GM21825 (cell line): ENCODE results near the gene PKP4.
"Not testable (repeated sequence)": the region's sequence is repeated elsewhere in the genome, so short reads cannot be mapped to it uniquely, and the experiment has no call there.

Experiments used
- ATAC-seq: cut with Tn5 transposase; IDR thresholded peaks from one replicate; pipeline ENCODE4 v1.9.1; 2021; ENCODE audit warnings: mild to moderate bottlenecking, moderate library complexity; ENCODE audit not compliant: unreplicated experiment

Gene PKP4

DNA sequence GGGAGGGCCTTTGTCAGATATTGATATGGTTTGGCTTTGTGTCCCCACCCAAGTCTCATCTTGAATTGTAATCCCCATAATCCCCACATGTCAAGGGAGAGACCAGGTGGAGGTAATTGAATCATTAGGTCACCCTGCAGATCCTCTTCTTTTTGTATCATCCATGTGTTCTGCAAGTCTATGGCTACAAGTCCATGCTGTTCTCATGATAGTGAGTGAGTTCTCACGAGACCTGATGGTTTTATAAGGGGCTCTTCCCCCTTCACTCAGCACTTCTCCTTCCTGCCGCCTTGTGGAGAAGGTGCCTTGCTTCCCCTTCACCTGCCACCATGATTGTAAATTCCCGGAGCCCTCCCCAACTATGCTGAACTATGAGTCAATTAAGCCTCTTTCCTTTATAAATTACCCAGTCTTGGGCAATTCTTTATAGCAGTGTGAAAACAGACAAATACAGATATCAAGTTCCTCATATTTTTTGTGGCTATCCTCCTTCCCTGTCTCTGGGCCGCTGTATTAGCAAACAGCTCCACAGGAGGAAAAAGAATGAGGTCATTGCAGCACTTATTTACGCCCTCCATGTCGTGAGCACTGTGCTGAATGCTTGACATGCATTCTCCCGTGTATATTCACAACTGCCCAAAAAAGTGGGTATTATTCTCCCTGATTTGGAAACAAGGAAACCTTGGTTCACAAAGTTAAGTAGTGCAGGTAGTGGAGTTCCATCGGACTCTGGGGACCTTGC lies 248.1 kb downstream of the PKP4 start:
- ATAC-seq = not testable (repeated sequence)

DNA sequence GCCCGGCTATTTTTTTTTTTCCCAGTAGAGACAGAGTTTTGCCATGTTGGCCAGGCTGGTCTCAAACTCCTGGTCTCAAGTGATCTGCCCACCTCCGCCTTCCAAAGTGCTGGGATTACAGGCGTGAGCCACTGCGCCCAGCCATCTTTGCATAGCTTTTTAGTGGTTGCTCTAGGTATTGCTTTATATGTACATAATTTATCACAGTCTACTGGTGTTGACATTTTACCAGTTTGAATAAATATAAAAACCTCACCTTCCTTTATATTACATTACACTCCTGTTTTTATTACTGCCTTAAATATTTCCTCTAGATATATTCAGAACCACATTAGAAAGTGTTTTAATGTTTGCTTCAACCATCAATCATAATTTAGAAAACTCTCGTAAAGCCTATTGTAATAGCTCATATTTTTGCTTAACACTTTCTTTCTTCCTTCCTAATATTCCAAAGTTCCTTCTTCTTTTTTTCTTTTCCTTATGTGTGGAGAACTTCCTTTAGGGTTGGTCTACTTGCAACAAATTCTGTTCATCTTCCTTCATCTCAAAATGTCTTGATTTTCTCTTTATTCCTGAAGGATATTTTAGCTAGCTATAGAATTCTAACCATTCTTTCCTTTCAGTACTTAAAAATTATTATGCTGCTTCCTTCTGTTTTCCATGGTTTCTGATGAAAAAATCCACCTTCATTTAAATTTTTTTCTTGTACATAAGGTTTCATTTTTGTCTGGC lies 256.2 kb downstream of the PKP4 start:
- ATAC-seq = no peak

DNA sequence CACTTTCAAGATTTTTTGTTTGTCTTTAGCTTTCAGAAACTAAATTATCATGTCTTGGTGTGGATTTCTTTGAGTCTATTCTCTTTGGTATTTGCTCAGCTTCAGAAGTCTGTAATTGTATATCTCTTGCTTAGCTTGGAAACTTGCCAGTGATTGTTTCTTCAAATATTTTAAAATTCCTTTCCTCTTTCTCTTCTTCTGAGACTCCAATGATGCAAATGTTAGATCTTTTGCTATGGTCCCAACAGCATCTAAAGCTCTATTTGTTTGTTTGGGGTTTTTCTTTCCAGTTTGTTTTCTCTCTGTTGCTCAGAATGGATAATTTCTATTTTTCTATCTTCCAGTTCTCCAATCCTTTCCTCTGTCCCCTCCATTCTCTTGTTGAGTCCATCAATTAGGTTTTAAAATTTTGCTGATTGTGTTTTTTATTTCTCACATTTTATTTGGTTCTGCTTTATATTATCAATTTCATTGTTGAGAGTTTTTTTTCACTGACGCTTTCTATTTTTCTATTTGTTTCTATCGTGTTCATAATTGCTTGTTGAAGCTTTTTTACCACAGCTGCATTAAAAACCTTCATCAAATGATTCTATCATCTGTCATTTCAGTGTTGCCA lies 256.9 kb downstream of the PKP4 start:
- ATAC-seq = no peak

DNA sequence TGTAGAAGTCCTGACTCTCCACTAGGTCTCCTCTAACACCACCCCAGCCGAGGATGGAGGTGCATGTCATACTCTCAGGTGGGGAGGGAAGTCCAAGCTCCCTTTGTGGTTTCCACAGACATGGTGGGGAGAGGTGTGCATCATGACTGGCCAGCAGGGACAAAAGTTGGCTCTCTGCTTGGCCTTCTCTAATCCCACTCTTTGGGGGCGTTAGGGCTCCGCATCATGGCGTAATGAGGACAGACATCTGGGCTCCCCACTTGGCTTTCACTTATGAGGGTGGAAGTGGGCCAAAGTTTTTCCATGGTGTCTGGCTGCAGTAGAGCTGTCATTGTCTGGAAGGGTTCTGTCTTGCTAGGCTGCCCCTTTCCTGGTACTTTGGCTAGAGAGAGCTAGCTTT lies 257.7 kb downstream of the PKP4 start:
- ATAC-seq = no peak

DNA sequence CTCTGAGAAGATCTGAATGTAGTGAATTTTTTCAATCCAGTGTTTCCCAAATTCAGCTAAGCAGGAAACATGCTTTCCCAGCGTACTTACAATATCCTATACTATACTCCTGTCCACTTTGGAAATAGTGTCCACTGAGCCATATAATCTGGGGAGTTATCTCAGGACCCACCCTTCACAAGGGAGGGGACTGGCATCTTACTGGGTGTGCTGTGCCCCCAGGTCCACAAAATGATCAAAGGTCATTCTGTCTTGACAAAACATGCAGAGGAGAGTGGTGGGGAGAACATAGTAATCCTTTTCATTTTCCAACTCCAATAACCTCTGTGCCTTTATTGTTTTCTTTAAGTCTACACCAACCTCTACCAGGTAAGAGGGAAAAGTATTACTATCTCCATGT lies 258.6 kb downstream of the PKP4 start:
- ATAC-seq = no peak

DNA sequence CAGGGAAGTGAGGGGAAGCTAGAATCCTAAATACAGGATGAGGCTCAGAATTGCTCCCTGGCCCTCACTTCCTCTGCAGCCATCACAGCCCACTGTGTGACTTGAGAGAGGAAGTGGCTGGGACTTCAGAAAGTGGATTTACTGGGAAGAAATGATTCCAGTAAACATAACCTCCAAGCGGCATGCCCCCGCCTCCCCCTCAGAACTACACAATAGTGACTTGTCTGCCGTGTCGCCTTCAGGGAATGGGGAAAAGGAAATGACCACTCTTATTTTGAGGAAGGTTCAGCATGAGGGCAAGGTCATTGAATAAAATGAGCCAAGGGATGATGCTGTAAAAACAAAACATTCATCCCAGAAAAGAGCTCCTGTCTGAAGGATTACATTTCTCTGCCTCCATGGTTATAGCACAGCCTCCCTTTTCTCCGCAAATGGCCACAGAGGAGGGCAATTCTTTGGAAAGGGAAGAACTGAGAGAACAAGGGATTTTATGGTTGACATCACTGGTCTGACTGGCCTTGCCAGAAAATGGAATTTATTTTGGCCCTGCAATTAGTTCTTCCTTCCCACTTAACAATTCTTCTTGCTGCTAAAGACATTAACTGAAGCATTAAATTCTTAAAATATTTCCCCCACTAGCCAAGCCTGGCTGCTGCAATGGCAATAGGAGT lies 259.5 kb downstream of the PKP4 start:
- ATAC-seq = no peak

DNA sequence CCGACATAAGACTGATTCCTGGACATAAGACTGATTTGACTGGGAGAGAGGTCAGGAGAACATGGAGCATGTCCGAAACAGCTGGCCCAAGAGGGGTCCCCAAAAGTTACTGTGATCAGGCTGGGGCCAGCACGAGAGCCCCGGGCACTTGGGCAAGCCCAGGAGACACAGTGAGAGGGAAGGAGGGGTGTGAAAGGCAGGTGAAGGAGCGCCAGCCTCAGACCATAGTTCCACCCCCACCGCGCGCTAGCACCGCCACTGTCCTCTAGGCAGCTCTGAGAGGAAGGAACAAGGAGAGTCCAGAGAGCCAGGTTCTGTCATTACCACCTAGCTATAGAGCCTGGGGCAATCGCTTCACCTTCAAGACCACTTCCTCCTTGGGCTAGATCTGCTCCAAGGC lies 260.2 kb downstream of the PKP4 start:
- no peak for ATAC-seq

DNA sequence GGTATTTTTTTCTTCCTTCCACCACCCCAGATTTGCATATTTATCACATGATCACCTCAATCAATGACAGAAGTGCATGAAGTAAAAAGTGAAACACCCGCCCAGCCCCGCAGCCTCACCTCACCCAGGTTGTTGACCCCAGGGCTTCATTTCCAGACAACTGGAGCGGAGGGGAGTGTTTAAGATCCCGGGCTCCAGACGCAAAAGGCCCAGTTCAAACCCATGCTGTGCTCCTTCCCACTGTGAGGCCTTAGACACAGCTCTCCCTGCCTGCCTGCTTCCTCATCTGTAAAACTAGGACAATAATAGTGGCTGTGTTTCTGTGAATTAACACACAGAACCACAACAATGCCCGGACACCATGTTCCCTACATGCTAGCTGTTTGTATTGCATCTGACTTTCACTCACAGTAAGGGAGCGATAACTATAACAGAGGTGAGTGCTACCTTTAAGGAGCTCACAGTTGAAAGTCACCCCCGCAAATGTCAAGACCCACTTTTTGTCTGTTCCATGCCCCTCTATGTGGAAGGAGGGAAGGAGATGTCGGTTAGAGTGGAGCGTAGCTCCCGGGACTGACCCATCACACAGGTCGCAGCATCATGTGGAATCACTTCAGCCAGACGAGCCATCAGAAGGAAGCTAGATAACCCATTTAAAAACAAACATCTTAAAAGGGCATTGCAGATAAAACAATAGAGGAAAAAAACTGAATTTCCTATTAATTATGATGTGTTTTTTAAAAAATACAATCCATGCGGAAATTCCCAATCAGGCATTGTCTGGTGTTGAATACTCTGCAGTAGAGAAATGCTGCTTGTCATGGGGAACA lies 260.8 kb downstream of the PKP4 start:
- no peak for ATAC-seq

DNA sequence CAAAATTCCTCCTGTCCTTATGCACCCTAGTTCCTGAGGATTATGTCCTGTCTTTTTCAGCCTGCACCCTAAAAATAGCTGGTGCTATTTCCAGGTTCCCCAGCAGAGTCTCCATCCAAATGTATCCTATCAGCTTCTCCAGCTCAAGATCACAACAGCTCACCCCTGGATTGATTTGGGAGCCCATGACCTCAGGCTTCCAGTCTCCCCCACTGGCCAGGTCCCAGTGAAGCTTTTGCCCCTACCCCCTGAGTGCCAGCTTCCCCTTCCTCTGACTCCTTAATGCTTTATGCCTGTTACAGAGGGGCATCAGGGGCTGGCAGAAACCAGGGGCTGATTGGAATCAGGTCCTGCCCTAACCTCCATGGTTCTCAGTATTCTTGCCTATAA lies 261.4 kb downstream of the PKP4 start:
- ATAC-seq = no peak

DNA sequence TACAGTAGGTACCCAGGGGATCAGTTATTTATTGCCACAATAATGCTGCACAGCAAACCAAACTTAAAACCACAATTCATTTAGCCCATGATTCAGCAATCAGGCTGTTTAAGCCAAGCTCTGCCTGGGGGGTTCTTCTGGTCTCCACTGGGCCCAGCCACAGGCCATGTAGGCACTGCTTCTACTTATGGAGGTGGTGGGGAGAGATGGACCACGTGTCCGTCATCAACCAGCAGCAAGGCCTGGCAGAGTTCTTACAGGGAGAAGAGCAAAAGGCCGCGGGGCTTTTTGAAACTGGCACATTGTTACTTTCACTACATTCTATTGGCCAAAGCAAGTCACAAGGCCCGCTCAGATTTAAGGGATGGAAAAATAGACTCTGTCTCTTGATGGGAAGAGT lies 262.1 kb downstream of the PKP4 start:
- ATAC-seq = no peak

DNA sequence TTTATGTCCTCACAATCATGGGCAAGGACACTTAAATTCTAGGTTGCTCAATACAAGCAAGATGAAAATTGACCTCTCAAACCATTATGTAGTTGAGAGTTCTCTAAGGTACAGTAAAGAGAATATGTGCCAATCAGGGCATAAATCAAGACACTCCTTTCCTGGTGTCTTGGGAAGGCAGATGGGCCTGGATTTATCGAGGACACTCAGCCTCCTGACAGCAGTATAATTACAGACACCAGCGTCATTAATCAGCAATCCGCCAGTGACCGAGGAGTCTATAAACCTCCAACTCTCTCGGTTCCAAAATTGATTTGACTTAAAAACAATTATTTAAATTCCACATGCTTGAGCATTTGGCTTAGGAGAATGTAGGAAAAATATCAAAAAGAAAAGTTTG lies 262.7 kb downstream of the PKP4 start:
- ATAC-seq = no peak

DNA sequence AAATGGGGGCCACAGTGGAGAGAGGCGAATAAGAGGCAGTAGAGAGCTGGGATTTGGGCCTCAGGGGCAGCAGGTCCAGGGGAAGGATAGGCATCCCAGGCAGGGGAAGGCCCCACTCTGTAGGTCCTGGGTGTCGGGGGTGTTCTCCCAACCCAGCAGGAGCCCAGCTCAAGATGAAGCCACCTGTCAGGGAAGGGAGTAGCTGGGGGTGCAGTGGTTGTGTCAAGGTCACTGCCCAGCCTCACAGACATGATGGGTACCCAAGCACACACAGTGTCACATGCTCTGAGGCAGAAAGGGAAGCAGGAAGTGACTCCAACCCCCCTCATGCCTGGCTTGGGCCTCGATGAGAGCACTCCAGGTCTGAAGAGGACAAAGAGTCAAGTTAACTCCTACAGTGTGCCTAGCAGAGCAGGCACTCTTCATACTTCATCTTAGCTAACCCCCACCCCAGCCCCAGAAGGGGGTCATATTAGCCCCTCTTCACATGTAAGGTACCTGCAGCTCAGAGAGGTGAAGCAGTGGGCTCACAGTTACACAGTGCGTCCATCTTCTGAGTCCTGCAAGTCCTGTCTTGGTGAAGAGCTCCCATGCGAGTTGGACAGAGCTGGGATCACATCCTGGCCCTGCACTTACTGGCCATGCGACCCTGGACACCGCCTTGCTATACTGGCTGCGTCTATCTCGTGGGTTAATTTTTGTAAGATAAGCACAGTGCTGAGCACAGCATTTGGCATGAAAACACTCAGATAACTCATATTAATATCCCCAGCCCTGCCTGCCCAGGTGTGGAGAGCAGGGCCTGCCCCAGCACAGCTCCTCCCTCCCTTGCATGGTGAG lies 265.7 kb downstream of the PKP4 start:
- ATAC-seq = no peak

DNA sequence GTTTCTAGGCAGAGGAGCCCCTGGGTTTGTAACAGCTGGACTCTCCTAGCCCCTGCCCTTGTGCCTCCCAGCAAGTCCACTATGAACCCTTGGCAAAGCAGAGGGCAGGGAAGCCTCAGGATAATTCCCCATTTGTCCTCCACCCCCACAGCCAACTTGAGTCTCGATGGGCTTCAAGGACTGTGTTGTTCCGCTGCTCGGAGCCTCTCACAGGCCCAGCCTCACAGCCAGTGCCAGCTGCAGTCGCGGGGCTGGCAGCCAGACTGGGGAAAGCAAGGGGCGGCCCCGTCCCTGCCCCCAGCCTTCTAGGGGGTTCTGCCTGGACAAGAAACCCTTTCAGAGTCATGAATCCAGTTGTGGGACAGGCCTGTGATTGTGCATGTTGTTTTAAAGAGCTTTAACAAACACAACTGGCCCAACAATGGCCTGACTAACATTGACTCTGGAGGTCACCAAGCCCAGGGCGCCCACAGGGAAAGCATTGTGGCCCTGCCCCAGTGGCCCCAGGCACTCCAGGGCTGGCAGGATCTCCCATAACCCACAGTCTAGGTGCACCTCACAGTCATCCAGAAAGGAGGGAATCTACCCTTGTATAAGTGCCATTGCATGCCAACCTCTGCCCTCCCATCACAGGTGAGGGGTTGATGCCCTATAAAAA lies 266.6 kb downstream of the PKP4 start:
- ATAC-seq = no peak

DNA sequence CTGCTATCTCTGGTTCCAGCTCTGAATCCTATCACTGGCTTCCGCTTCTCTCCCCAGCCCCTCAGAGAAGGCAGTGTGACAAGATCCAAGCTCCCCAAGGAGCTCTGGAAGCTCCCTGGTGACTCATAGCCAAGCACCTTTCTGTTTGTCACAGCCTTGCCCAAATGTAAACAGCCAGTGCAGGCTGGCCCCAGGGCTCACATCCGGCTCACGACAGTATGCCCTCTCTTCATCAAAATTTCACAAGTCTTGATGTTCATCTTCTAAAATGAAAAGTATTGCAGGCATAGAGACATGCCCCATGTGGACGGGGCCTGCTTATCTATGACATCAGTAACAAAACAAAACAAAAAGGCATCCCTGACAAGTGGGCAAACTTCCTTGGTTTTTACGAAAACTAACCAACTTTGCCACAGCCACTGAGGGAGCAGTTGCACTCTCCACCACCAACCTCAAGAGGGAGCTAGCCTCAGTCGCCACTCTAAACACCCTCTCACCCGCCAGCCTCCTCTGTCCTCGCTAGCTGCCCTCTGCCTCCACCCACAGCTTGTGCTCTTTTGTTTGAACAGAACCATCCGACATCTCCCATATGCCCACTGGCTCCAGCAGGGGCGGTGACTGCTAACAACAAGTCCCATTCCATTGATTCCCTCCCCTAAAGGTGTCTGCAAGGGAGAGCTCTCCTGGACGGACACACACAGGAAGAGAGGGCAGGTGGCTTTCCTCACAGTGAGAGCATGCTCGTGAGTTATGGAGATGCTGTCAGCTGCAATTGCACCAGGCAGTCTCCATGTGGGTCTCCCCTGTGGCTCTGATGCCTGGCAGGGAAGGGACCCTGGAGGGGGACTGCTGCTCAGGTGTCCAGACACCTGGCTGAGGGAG lies 267.4 kb downstream of the PKP4 start:
- no peak for ATAC-seq

DNA sequence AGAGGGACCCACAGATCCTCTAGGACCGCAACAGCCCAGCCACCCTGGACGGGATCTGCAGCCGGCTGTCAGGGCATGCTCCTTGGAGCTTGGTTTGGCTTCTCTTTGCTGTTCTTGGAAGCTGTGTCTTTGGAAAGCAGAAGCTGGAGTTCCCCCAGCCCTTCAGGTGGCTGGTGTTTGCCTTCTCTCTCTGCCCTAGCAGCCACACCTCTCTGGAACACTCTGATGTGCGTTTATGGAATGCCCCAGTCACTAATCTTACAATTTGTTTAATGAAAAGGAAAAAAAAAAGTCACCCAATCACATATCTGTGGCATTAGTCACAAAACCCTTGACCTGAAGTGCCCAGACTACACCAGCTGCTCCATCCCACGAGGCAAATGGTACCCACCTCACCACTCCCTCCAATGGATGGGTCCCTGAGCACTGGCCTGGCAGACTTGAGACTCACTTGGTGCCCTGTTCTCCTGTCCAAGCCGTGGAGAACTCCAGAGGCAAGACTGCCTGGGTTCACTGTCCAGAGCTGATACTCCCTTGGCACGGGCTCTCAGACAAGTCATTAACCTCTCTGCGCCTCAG lies 268.1 kb downstream of the PKP4 start:
- ATAC-seq = no peak

DNA sequence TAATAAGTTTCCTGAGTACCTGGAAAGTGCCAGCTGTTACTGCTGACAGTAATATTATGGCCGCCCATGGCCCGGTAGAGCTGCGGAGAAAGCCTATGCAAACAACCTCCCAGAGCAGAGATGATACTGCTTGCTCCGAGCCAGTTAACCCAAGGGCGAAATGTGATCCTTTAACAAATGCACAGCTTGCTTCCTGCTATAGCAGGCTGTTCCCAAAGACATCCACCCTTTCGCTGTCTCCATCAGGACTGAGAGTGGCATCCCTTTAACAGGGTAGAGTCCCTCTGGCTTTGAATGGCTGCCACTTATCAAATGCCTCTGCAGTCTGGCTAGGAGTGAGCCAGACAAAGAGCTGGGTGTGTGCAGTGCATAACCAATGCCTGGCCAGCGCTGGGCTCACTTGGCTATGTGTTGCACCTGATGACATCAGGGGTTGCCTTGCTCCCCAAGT lies 268.7 kb downstream of the PKP4 start:
- no peak for ATAC-seq

DNA sequence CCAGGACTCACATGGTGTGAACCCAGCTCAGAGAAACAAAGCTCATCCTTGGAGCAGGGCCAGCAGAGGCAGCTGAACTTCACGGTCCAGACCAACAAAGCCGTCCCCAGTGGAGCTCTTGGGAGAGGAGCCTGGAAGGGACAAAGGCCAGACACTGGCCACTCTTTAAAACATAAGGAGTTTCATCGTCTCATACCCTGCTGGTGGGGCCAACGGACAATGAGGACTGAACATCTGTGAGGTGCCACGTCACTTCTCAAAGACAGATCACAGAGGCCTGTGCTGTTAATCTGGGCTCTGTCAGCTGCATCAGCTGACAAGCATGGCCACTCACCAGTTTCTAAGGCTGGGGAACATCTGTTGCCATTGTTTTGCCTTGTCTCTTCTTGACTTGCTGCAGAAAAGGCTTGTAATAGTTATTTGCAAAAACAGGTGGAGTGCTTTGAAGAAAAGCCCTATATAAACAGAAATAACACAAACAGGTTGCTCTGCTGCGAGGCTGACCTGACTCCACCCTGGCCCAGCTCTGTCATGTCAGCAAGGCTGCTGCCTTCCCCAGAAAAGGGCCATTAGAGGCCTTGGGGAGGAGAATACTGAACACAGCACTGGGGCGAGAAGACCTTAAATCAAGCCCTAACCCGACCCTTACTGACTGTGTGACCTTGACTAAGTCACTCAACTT lies 270.3 kb downstream of the PKP4 start:
- ATAC-seq = no peak
